Subcutaneous adipose tissue (tissue), 4 donors: Measurements from ENCODE around the gene TNNI3K. TPM values are rescaled to one million over a fixed set of nuclear protein-coding genes. Genes with fewer than 3 reads are reported as not detected.

Experiments used
- total RNA-seq, 4 donors: library from RNA; depleted of rRNA; stranded (reverse); fragments of >200 nt; gene quantifications; one replicate each; pipeline ENCODE4 v1.1.0, GENCODE V29; 2016
- TF ChIP-seq, protein P1 (sequence below): fragments of 450-650 bp; IDR thresholded peaks from one replicate; pipeline ENCODE4 v1.5.1; 2016; ENCODE audit warnings: low read depth, mild to moderate bottlenecking, control low read depth, antibody characterized with exemption, moderate library complexity

TNNI3K gene
- total RNA-seq, 4 donors from 2014 or later = 0.98 to 7.0 (median 3.9) TPM; not detected in 1

DNA sequence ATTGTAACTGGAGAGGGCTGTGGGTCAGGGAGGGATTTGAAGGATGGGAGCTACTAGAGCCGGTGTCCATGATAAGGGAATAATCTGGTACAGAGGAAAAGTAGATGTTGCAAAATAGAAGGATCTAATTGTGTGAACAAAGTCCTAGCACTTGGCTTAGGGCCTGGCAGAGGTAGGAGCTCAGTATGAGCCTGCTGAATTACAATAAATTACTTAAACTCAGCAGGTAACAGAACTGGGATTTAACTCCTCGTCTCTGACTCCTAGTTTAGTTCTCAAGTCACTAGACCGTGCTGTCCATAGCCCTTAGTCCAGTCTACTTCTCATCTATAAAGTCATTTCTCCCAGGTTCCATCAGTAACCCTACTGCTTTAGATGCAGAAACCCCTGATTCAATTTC, 157.0 kb downstream of the TNNI3K start:
- TF ChIP-seq, protein P1, sequence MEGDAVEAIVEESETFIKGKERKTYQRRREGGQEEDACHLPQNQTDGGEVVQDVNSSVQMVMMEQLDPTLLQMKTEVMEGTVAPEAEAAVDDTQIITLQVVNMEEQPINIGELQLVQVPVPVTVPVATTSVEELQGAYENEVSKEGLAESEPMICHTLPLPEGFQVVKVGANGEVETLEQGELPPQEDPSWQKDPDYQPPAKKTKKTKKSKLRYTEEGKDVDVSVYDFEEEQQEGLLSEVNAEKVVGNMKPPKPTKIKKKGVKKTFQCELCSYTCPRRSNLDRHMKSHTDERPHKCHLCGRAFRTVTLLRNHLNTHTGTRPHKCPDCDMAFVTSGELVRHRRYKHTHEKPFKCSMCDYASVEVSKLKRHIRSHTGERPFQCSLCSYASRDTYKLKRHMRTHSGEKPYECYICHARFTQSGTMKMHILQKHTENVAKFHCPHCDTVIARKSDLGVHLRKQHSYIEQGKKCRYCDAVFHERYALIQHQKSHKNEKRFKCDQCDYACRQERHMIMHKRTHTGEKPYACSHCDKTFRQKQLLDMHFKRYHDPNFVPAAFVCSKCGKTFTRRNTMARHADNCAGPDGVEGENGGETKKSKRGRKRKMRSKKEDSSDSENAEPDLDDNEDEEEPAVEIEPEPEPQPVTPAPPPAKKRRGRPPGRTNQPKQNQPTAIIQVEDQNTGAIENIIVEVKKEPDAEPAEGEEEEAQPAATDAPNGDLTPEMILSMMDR = no peak

DNA sequence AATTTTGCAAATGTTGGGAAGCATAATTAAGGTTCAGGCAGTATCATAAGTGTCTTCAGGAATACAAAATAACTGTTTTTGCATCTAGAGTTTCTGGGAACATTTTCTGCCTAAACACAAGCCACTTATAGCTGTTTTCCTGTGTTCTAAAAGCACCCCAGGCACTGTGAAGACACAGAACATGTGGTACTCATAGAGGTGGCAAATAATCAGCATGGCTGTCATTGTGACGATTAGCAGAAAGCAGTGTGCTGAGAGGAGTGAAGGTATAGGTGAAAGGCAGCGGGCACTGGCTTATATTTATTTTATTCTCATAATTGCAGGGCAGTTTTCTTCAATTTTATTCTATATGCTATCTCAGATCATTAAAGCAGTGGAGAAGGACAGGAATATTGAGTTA, 157.7 kb downstream of the TNNI3K start:
- TF ChIP-seq, protein P1 = no peak

GRCh38 chr1:74395571-74395970, 160.4 kb downstream of the TNNI3K start:
- TF ChIP-seq, protein P1 = no peak

GRCh38 chr1:74396462-74396861, 161.3 kb downstream of the TNNI3K start:
- TF ChIP-seq, protein P1 = no peak

GRCh38 chr1:74396933-74397332, 161.7 kb downstream of the TNNI3K start:
- TF ChIP-seq, protein P1 = no peak

GRCh38 chr1:74399249-74399648, 164.1 kb downstream of the TNNI3K start:
- TF ChIP-seq, protein P1 = no peak

DNA sequence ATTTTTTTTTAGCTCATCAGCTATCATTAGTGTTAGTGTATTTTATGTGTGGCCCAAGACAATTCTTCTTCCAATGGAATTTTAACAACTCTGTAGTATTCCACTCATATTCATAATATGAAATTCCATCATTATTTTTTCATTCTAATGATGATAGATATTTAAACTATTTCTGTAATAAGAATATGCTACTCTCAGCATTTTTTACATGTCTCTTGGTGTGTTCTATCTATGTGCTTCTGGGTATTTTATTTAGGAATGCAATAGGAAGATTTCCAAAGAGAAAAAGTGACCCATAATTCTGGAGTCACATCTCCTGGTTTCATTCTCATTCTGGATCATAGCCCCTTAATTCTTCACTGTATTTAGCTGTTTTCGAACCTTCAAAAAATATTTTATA, 167.7 kb downstream of the TNNI3K start:
- TF ChIP-seq, protein P1 = no peak
